GM18951 (cell line): ENCODE data around the gene USP5.
"Not testable (repeated sequence)": the region's sequence is repeated elsewhere in the genome, so short reads cannot be mapped to it uniquely, and the experiment has no call there.

Experiments
- POLR2A ChIP-seq: IDR thresholded peaks from 4 replicates; pipeline ENCODE4 v1.6.1; 2011; ENCODE audit warnings: mild to moderate bottlenecking; ENCODE audit not compliant: insufficient read length, insufficient read depth; ENCODE audit errors: extremely low read depth
- in situ Hi-C: fragments of 300-500 bp; cut with MboI; formaldehyde crosslinking; loops from one replicate; pipeline ENCODE4 v1.12.0; 2022; ENCODE audit warnings: low sequenced_read_pairs, mixed read lengths, inconsistent platforms; ENCODE audit not compliant: unreplicated experiment

Gene USP5

DNA sequence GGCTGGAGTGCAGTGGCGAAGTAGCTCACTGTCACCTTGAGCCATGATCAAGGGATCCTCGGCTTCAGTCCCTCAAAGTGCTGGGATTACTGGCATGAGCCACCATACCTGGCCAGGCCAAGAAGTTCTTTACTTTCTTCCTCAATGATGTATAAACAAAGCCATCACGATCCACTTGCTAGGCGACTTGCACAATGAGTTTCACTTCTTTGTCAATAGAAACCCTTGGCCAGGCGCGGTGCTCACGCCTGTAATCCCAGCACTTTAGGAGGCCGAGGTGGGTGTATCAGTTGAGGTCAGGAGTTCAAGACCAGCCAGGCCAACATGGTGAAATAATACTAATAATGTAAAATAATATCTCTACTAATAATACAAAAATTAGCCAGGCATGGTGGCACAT lies 35.5 kb downstream of the USP5 start:
- in situ Hi-C loops, result no loop called here
- no peak for TF ChIP-seq POLR2A

DNA sequence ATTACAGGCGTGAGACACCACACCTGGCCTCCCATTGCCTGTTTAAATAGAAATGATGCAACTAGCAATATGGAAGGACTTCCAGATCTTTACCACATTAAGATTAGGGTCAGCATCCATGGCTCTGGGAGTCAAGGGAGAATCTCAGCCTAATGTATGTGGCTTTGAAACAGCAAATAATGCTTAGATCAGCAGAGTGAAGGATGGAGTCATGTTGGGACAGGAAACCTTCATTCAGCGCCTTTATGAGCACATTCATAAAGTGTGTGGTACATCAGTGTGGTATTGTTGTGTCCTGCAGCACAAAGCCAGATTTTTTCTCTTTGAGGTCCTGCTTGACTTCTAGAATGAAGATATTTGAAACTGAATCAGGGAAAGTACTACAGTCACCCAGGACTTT lies 36.4 kb downstream of the USP5 start:
- in situ Hi-C loops, result no loop called here

DNA sequence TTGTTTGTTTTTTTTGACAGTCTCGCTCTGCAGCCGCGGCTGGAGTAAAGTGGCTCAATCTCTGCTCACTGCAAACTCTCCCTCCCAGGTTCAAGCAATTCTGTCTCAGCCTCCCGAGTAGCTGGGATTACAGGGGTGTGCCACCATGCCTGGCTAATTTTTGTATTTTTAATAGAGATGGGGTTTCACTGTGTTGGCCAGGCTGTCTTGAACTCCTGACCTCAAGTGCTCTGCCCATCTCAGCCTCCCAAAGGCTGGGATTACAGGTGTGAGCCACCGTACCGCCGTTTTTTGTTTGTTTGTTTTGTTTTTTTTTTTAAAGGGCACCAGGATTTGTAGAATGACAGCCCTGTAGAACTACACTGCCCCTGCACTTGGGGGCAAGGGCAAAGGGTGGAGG lies 36.8 kb downstream of the USP5 start:
- in situ Hi-C loops, result not testable (repeated sequence)

More for the DNA sequence above, 36.4 kb downstream of the USP5 start:
- no peak for TF ChIP-seq POLR2A

DNA sequence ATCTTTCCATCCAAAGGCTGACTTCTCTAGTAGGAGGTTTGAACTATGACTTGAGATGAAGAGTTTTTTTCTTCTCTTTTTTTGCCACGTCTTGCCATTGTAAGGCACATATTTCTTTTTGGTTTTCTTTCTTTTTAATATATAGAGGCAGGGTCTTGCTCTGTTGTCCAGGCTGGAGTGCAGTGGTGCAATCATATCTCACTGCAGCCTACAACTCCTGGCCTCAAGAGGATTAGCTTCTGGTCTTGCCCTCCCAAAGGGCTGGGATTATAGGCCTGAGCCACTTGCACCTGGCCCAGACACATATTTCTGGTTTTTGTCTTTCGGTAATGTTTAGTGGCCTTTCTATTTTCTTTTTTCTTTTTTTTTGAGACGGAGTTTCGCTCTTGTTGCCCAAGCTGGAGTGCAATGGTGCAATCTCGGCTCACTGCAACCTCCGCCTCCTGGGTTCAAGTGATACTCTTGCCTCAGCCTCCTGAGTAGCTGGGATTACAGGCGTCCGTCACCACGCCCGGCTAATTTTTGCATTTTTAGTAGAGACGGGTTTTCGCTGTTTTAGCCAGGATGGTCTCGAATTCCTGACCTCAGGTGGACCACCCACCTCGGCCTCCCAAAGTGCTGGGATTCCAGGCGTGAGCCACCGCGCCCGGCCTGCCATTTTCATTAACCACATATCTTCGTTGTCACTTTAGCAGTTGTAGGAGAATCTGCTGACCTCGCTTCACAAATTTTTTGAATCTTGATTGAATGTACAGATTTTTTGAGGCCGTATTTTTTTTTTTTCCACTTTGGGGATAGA lies 38.0 kb downstream of the USP5 start:
- in situ Hi-C loops, result not testable (repeated sequence)

DNA sequence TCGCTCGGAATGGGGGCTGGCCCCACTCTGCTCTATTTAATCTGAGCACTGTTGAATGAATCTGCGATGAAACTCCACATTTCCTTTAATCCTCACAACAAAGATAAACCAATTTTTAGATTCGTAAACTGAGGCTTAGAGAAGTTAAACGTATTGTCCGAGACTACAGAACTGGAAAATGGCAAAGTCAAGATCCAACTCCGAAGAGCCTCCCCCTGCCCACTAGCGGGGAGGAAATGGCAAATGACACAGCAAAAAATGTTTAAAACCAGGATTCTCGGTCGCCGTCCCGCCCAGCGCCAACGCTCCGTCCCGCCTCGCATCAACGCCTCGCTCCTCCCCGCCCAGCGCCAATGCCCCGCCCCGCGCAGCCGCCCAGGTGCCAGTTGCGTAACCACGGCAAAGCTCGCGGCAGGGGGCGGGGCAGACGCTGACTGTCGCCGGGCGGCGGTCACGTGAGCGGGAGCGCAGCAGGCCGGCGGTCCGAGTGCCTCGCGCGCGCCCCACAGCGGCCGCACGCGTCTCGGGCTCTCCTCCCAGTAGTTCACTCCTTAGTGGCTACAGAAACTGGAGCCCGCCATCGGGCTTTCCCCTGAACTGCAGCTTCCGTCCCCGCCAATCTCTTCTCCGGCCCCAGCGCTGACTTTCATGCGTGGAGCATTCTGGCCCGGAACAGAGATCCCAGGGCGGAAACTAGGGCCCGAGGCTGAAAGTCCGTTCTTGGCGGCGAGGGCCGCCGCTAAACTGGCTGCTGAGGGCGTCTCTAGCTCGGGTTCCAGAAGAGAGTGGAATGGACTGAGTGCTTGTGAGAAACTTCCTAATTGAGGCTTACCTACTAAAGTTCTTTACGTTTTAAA lies 39.1 kb downstream of the USP5 start:
- in situ Hi-C loops, result no loop called here
- peak; percentile 71 for TF ChIP-seq POLR2A

DNA sequence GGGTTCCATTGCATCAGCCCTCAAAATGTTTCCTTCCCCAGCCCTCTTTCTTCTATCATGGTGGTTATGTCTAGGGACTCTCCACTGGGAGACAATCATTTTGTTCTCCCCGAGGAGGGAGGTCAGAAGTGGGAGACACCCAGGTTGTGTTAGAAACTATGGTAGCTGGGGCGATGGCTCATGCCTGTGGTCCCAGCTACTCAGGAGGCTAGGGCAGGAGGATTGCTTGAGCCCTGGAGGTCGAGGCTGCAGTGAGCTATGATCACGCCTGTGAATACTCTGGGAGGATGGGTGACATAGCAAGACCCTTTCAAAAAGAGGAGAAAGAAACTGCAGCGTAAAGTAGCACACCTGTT lies 39.7 kb downstream of the USP5 start:
- no peak for TF ChIP-seq POLR2A
- in situ Hi-C loops, result no loop called here

DNA sequence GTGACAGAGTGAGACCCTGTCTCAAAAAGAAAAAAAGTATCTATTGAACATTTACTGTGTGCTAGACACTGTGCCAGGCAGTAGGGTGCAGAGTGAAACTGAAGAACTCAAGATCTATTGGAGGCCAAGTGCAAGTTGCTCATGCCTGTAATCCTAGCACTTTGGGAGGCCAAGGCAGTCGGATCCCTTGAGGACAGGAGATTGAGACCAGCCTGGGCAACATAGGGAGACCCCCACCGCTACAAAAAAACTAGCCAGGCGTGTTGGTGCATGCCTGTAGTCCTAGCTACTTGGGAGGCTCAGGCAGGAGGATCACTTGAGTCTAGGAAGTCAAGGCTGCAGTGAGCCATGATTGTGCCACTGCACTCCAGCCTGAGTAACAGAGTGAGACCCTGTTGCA lies 40.7 kb downstream of the USP5 start:
- in situ Hi-C loops, result not testable (repeated sequence)

DNA sequence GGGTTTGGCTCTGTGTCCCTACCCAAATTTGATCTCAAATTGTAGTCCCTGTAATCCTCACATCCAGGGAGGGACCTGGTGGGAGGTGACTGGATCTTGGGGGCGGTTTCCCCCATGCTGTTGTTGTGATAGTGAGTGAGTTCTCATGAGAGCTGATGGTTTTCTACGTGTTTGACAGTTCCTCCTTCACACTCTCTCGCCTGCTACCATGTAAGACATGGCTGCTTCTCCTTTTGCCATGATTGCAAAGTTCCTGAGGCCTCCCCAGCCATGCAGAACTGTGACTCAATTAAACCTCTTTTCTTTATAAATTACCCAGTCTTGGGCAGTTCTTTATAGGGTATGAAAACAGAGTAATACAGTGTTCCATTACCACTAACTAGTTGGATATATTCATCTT lies 42.4 kb downstream of the USP5 start:
- in situ Hi-C loops, result no loop called here
- no peak for TF ChIP-seq POLR2A

DNA sequence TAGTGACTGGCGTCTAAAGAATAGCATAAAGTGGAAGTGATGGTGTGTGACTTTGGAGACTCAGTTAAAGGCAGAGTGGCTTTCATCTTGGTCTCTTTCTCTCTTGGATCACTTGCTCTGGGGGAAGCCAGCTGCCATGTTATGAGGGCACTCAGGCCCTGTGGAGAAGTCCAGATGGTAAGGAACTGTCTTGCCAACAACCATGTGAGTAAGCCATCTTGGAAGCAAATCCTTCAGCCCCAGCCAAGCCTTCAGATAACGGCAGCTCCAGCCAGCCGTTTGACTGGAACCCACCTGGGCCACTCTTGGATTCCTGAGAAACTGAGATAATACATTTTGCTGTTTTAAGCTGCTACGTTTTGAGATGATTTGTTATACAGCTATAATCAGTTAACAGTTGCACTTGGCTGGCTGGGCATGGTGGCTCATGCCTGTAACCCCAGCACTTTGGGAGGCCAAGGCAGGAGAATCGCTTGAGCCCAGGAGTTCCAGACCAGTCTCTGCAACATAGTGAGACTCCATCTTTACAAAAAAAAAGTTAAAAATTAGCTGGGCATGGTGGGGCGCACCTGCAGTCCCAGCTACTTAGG lies 45.0 kb downstream of the USP5 start:
- in situ Hi-C loops, result no loop called here
- TF ChIP-seq POLR2A, result no peak

DNA sequence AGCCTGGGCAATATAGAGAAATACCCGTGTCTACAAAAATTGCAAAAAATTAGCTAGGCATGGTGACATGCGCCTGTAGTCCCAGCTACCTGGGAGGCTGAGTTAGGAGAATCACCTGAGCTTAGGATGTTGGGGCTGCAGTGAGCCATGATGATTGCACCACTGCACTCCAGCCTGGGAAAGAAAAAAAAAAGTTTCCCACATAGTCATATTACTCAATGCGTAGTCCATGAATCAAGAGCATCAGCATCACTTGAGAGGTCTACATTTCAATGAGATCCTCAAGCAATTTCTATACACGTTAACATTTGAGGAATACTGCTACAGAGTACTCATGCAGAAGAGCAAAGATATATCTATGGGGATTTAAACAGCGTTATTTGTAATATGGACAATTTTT lies 47.5 kb downstream of the USP5 start:
- no peak for TF ChIP-seq POLR2A
- in situ Hi-C loops, result no loop called here

DNA sequence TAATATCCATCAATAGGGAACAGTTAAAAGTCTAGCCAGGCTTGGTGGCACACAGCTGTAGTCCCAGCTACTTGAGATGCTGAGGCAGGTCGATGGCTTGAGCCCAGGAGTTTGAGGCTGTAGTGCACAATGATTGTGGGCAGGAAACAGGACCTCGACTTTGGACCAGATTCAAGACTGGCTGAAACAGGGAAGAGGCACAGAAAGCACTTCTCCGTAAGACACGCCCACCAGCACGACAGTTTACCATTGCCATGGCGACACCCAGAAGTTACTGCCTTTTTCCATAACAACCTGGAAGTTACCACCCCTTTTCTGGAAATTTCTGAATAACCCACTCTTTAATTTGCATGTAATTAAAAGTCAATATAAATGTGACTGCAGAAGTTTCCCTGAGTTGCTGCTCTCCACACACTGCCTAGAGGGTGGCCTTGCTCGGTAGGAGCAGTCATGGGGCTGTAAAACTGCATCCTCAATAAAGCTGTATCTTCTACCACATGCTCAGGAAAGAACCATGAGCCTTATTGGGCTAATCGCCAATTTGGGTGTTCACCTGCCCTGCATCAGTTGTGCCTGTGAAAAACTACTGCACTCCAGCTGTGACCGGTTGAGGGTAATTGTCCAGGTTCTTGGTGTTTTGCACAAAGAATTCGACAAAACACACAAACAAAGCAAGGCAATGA lies 48.0 kb downstream of the USP5 start:
- no peak for TF ChIP-seq POLR2A
- in situ Hi-C loops, result no loop called here

DNA sequence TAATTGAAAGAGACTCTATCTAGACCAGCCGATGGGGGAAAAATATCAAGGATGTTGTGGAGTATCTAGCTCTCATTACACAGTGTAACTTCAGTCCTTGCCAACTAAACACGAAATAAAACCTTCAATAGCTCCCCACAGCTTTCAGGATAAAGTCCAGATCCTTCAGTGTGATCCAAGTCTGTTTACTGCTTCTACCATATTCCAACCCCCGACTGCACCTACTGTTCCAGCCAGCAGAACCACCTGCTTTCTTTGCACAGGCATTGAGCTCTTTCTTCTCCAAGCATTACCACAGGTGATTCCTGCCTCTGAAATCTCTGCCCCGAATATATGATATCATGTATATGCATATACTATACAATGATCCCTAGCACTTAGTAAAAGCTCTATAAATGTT lies 50.5 kb downstream of the USP5 start:
- in situ Hi-C loops, result no loop called here
- TF ChIP-seq POLR2A, result no peak

DNA sequence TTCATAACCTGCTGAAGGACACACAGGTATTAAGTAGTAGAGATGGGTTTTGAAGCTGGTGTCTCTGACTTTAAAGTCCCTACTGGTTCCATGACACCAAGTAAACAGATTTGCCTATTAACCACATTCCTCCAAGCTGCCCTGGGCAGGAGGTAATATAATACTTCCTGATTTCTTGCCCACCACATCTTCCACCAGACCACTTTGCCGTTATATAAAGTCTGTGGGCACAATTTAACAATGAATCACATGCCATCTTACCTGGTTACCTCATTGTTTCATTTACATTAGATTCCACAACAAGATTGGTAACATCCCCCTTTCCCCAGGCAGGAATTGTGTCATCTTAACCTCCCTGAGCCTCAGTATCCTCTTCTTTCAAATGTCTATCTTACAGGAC lies 51.8 kb downstream of the USP5 start:
- no peak for TF ChIP-seq POLR2A
- in situ Hi-C loops, result no loop called here
